ENCODE results near the gene PACSIN3. TPM values are rescaled to one million over a fixed set of nuclear protein-coding genes. Genes with fewer than 3 reads are reported as not detected.

The PACSIN3 gene
- total RNA-seq, 4 donors from 2014 or later, result 42.5 to 59.3 (median 53.5) TPM

DNA sequence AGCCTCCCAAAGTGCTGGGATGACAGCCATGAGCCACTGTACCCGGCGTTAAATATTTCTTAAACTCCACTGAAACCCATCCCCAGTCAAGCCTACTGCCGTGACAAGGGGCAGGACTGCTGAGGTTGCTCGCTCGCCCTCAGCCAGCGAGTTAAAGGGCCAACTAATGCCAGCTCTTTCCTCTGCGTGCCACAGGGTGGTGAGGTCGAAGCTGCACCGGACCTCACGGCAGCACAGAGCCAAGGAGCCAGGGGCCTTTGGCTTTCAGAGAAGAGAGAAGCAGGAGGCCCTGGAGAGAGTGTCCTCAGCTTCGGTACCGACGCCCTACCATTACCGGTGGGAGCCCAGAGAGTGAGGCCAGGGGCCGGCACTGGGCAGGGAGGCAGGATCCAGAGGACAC is 22.3 kb downstream of the PACSIN3 start:
- no peaks in the 10 kb centered on the region for H3K27me3 ChIP-seq
- H3K36me3 ChIP-seq, result peaks cover 62% of the 10 kb centered on the region
- TF ChIP-seq POLR2AphosphoS5 (IDR thresholded peaks at IDR 0.05), result no peak
- TF ChIP-seq, protein P1, sequence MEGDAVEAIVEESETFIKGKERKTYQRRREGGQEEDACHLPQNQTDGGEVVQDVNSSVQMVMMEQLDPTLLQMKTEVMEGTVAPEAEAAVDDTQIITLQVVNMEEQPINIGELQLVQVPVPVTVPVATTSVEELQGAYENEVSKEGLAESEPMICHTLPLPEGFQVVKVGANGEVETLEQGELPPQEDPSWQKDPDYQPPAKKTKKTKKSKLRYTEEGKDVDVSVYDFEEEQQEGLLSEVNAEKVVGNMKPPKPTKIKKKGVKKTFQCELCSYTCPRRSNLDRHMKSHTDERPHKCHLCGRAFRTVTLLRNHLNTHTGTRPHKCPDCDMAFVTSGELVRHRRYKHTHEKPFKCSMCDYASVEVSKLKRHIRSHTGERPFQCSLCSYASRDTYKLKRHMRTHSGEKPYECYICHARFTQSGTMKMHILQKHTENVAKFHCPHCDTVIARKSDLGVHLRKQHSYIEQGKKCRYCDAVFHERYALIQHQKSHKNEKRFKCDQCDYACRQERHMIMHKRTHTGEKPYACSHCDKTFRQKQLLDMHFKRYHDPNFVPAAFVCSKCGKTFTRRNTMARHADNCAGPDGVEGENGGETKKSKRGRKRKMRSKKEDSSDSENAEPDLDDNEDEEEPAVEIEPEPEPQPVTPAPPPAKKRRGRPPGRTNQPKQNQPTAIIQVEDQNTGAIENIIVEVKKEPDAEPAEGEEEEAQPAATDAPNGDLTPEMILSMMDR (IDR thresholded peaks at IDR 0.05), result no peak
- no peak for TF ChIP-seq POLR2A (IDR thresholded peaks at IDR 0.05)
- no peak for TF ChIP-seq EP300 (IDR thresholded peaks at IDR 0.05)
- H3K4me3 ChIP-seq, result no peak overlapping the region
- H3K4me1 ChIP-seq, result peaks cover 9% of the 10 kb centered on the region
- no peak overlapping the region for H3K27ac ChIP-seq
- 88% methylated on average over 9 of the region's 15 CpGs for WGBS
- DNase-seq (ENCODE audit: low spot score in 2 of 2), result no peak
- no peaks in the 10 kb centered on the region for H3K9me3 ChIP-seq

DNA sequence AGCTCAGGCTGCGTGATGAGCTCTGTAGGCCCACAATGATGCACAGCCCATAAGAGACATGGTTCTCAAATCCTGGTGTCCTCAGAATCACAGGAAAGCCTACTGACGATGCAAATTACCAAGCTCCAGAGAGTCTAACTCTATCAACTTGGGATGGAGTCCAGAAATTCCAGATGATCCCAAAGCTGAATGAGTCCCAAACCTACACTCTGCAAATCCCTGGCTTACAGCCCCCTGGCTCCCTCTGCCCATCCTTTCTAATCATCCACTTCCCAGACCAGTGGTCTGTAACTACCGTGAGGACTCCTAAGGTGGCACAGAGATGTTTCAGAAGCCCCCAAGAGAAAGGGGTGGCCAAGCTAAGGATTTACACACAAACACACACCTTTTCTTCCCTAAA is 23.0 kb downstream of the PACSIN3 start:
- TF ChIP-seq POLR2AphosphoS5 (IDR thresholded peaks at IDR 0.05) (no peak), EP300 (IDR thresholded peaks at IDR 0.05) (no peak), POLR2A (IDR thresholded peaks at IDR 0.05) (no peak)
- TF ChIP-seq, protein P1 (IDR thresholded peaks at IDR 0.05), result no peak
- H3K4me3 ChIP-seq, result no peak overlapping the region
- no peak for DNase-seq (ENCODE audit: low spot score in 2 of 2)
- 48% methylated on average over 3 of the region's 3 CpGs for WGBS
- H3K36me3 ChIP-seq, result peaks cover 60% of the 10 kb centered on the region
- no peaks in the 10 kb centered on the region for H3K27me3 ChIP-seq
- H3K4me1 ChIP-seq, result peaks cover 9% of the 10 kb centered on the region
- no peaks in the 10 kb centered on the region for H3K9me3 ChIP-seq
- H3K27ac ChIP-seq, result no peak overlapping the region

DNA sequence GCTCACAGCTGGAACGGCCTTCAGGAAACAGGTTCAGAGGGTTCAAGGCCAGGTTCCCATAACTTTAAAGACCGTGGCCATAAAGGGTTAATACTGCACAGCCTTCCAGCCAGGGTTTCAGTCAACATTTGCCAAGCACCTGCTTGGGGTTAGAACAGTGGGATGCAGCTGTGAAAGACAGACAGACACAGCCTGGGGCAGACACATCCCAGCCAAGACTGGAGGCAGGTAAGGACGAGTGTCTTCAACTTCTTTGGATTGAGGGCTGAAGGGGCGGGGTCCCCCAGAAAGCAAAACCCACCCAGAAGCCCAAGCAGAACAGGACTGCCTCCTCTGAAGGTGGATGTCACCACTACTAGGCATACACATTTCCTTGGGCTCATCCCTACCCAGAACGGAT is 23.8 kb downstream of the PACSIN3 start:
- Histone ChIP-seq H3K4me3 (no peak overlapping the region), H3K27ac (no peak overlapping the region), H3K27me3 (no peaks in the 10 kb centered on the region), H3K36me3 (peaks cover 57% of the 10 kb centered on the region), H3K9me3 (no peaks in the 10 kb centered on the region), H3K4me1 (peaks cover 9% of the 10 kb centered on the region)
- DNase-seq (ENCODE audit: low spot score in 2 of 2), result no peak
- 44% methylated on average over 4 of the region's 5 CpGs for WGBS
- TF ChIP-seq, protein P1 (IDR thresholded peaks at IDR 0.05), result no peak
- TF ChIP-seq POLR2A (IDR thresholded peaks at IDR 0.05) (no peak), POLR2AphosphoS5 (IDR thresholded peaks at IDR 0.05) (no peak), EP300 (IDR thresholded peaks at IDR 0.05) (no peak)

DNA sequence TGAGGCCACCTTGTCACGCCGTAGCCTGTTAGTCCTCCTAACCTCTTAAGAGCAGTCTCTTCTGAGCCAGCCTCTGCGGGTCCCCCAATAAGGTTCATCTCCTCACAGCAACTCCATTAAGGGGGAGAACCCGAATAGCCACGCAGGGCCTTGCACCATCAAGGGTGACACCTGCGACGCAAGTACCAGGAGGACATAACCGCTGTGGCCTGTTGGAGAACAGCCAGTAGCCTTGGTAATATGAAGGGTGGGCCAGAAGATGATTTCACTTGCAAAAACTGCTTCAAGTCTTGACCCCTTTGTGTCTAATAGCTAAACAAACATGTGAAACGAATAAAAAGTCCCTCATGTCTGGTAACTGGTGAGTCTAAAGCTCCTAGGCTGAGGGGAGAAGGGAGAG is 24.3 kb downstream of the PACSIN3 start:
- H3K4me3 ChIP-seq, result no peak overlapping the region
- no peaks in the 10 kb centered on the region for H3K27me3 ChIP-seq
- H3K36me3 ChIP-seq, result peaks cover 57% of the 10 kb centered on the region
- no peak for DNase-seq (ENCODE audit: low spot score in 2 of 2)
- peaks cover 12% of the 10 kb centered on the region for H3K4me1 ChIP-seq
- H3K27ac ChIP-seq, result no peak overlapping the region
- WGBS, result 58% methylated on average over 9 of the region's 9 CpGs
- H3K9me3 ChIP-seq, result no peaks in the 10 kb centered on the region
- TF ChIP-seq, protein P1 (IDR thresholded peaks at IDR 0.05), result no peak
- TF ChIP-seq POLR2AphosphoS5 (IDR thresholded peaks at IDR 0.05) (no peak), EP300 (IDR thresholded peaks at IDR 0.05) (no peak), POLR2A (IDR thresholded peaks at IDR 0.05) (no peak)

DNA sequence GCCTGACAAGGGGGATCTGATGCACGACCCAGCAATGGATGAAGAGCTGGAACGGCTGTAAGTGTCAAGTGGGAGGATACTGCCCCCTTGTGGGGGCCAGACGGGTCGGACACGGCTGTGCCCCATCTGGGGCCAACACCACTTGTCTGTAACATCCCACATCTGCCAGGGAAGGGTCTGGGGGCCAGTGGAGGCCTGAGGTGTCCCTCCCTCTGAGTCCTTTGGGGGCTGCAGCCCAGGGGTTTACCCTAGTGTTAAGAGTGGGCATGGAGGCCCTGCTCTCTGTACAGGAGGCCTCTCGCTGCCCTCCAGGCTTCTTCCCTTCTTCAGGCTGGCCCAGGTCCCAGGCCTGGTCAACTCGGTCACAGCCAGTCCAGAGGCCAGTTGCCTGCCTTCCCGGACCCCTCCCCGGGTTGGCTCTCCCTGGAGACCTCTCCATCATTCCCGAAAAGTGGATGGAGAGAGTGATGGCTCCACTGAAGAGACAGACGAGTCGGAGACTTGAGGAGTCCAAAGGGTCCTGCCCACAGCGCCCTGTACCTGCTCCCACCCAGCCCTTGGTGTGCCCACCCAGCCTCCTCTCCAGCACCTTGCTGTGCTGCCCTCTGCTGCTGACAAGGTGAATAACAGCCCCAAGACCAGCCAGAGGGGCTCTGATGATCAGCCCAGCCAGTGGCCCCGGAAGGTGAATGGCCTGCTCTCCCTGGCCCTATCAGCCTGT is 24.9 kb downstream of the PACSIN3 start:
- peaks cover 15% of the 10 kb centered on the region for H3K4me1 ChIP-seq
- WGBS, result 64% methylated on average over 6 of the region's 14 CpGs
- H3K27ac ChIP-seq, result no peak overlapping the region
- H3K4me3 ChIP-seq, result no peak overlapping the region
- no peaks in the 10 kb centered on the region for H3K27me3 ChIP-seq
- TF ChIP-seq EP300 (IDR thresholded peaks at IDR 0.05) (no peak), POLR2AphosphoS5 (IDR thresholded peaks at IDR 0.05) (no peak), POLR2A (IDR thresholded peaks at IDR 0.05) (no peak)
- TF ChIP-seq, protein P1 (IDR thresholded peaks at IDR 0.05), result peak; percentile 55 to 60
- H3K9me3 ChIP-seq, result no peaks in the 10 kb centered on the region
- no peak for DNase-seq (ENCODE audit: low spot score in 2 of 2)
- H3K36me3 ChIP-seq, result peaks cover 52% of the 10 kb centered on the region
